Measurements from ENCODE around the gene LRRC45. TPM values are rescaled to one million over a fixed set of nuclear protein-coding genes. Genes with fewer than 3 reads are reported as not detected.
A peak's percentile ranks its signal among the peaks of the same experiment; 100 is the strongest.

The LRRC45 gene
- total and polyA plus RNA-seq, 4 donors, result 3.1 to 20.1 (median 7.1) TPM

DNA sequence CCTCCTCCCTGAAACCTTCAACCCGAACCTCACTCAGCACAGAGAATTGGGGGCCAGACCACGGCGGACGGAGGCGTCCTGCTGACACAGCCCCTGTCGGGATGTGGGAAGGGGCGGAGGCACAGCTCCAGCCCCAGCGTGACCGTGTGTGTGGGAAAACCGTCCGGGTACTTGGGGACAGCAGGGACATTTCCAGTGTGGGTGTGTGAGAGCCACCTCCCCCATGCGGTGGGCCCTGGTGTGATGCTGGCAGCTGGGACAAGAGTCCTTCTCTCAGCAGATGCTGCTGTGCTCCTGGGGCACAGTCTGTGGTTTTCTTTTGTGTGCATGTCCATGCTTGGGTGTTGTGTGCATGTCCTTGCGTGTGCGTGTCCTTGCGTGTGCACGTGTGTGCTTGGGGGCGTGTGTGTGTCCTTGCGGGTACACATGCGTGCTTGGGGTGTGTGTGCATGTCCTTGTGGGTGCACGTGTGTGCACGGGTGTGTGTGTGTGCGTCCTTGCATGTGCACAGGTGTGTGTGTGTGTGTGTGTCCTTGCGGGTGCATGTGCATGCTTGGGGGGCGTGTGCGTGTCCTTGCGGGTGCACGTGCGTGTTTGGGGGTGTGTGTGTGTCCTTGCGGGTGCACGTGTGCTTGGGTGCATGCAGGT lies 17.3 kb upstream of the LRRC45 start:
- DNase-seq (no peak), ATAC-seq (ENCODE audit: low FRiP score) (no peak)
- H3K36me3 ChIP-seq (ENCODE audit: control insufficient read depth in 1 of 2, insufficient read depth in 2 of 2, low read length in 1 of 2), result no peaks in the 10 kb centered on the region
- H3K4me3 ChIP-seq (ENCODE audit: low read length in 2 of 2), result no peak overlapping the region
- intact Hi-C loops (cut with DNase I), result no loop called here
- WGBS, 2 donors, result 72 to 77% methylated on average over 30 of the region's 30 CpGs
- H3K4me1 ChIP-seq (ENCODE audit: control insufficient read depth in 1 of 2, insufficient read depth in 2 of 2, low read length in 2 of 2), result no peaks in the 10 kb centered on the region
- no peaks in the 10 kb centered on the region for H3K27me3 ChIP-seq (ENCODE audit: control insufficient read depth in 1 of 2, insufficient read depth in 2 of 2, low read length in 1 of 2)
- H3K27ac ChIP-seq (ENCODE audit: low read depth in 1 of 2, low read length in 2 of 2), result no peak overlapping the region
- no peaks in the 10 kb centered on the region for H3K9me3 ChIP-seq (ENCODE audit: control insufficient read depth, low read length)

DNA sequence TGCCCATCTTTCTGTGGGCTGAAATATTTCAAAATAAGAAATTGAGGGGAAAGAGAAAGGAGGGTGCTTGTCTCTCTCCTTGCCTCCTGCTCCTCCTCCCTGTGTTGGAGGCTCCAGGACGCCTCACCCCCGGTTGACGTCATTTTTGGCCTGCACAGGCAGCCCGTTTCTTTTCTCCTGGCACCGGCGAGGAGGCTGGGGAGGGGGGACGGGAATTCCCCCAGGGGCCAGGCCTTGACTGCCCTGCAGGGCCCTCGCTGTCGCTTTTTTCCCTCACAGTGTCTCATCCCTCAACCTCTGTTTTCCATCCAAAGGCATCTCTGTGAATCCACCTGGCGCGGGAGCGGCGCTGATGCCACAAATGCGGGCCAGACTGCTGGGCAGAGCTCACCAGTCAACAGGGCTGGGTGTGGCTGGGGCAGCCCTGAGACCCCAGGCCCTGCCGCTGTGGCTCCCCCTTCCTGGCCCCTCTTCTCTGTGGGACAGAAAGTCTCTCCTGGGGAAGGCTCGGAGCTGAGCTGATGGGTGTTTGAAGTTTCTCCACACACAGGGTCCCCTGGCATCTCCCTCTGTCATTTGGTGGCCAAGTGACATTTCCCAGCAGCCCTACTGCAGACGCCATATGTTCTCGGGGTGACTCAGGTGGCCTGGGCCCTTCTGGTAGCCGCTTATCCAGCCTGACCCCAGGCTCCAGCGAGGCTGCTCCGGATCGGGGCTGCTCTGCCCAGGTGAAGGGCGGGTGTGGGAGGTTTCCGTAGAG lies 16.5 kb upstream of the LRRC45 start:
- H3K9me3 ChIP-seq (ENCODE audit: control insufficient read depth, low read length), result no peaks in the 10 kb centered on the region
- no peak overlapping the region for H3K4me3 ChIP-seq (ENCODE audit: low read length in 2 of 2)
- no peaks in the 10 kb centered on the region for H3K36me3 ChIP-seq (ENCODE audit: control insufficient read depth in 1 of 2, insufficient read depth in 2 of 2, low read length in 1 of 2)
- 27 to 36% methylated on average over 24 of the region's 24 CpGs for WGBS, 2 donors
- H3K27ac ChIP-seq (ENCODE audit: low read depth in 1 of 2, low read length in 2 of 2), result peak overlapping the region in 1 of 2 donors; percentile 2
- intact Hi-C loops (cut with DNase I), result no loop called here
- no peaks in the 10 kb centered on the region for H3K4me1 ChIP-seq (ENCODE audit: control insufficient read depth in 1 of 2, insufficient read depth in 2 of 2, low read length in 2 of 2)
- no peaks in the 10 kb centered on the region for H3K27me3 ChIP-seq (ENCODE audit: control insufficient read depth in 1 of 2, insufficient read depth in 2 of 2, low read length in 1 of 2)
- ATAC-seq (ENCODE audit: low FRiP score) (peak; percentile 36), DNase-seq (peak; percentile 79 to 90)

DNA sequence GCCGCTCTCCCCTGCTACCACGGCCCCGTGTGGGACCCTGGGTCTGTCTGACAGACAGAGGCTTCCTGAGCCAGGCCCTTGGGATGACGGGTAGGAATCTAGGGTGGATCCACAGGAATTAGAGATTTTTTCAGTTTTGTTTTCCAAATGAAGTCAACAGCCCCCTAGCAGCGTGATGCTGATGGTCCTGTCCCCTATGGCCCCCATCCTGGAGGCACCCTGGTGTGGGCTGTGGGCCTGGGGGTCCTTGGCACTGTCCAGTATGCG lies 15.9 kb upstream of the LRRC45 start:
- Histone ChIP-seq H3K4me1 (ENCODE audit: control insufficient read depth in 1 of 2, insufficient read depth in 2 of 2, low read length in 2 of 2) (no peaks in the 10 kb centered on the region), H3K27me3 (ENCODE audit: control insufficient read depth in 1 of 2, insufficient read depth in 2 of 2, low read length in 1 of 2) (no peaks in the 10 kb centered on the region), H3K4me3 (ENCODE audit: low read length in 2 of 2) (no peak overlapping the region), H3K27ac (ENCODE audit: low read depth in 1 of 2, low read length in 2 of 2) (no peak overlapping the region), H3K9me3 (ENCODE audit: control insufficient read depth, low read length) (no peaks in the 10 kb centered on the region), H3K36me3 (ENCODE audit: control insufficient read depth in 1 of 2, insufficient read depth in 2 of 2, low read length in 1 of 2) (no peaks in the 10 kb centered on the region)
- intact Hi-C loops (cut with DNase I), result no loop called here
- ATAC-seq (ENCODE audit: low FRiP score), result no peak
- 76 to 83% methylated on average over 6 of the region's 6 CpGs for whole genome bisulfite sequencing, 2 donors
- DNase-seq, result no peak

DNA sequence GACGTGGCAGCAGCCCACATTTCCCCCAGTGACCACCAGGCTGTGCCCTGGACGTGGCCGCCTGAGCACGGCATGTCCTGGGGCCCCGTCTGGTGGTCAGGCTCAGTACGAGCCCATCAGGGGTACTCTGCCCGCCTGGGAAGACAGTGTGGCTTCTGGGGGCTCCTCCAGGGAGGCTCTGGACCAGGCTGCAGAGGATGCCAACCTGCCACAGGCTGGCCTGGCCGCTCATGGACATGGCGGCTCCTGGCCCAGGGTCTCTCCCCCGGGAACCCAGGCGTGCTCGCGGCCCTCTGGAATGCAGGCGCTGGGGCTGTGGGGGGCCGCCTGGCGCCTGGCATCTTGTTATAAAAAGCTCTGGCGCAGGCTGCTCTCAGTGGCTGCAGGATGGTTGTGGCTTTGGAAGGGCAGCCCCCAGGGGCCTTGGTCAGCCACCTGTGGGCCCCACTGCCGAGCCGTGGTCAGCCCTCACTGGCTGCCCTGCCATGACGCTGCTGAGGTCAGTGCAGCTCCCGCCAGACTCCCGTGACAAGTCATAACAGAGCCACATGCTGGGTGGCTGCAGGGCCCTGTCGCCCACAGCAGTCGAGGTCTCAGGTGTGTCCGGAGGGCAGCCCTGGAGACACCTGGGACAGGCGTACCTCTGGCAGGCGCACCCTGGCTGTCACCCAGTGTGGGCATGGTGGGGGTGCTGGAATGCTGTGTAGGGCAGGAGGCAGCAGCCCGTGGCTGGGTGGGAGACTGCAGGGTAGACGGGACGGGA lies 15.4 kb upstream of the LRRC45 start:
- no peak overlapping the region for H3K27ac ChIP-seq (ENCODE audit: low read depth in 1 of 2, low read length in 2 of 2)
- no peaks in the 10 kb centered on the region for H3K4me1 ChIP-seq (ENCODE audit: control insufficient read depth in 1 of 2, insufficient read depth in 2 of 2, low read length in 2 of 2)
- ATAC-seq (ENCODE audit: low FRiP score) (no peak), DNase-seq (no peak)
- H3K9me3 ChIP-seq (ENCODE audit: control insufficient read depth, low read length), result no peaks in the 10 kb centered on the region
- intact Hi-C loops (cut with DNase I), result no loop called here
- H3K4me3 ChIP-seq (ENCODE audit: low read length in 2 of 2), result no peak overlapping the region
- no peaks in the 10 kb centered on the region for H3K27me3 ChIP-seq (ENCODE audit: control insufficient read depth in 1 of 2, insufficient read depth in 2 of 2, low read length in 1 of 2)
- WGBS, 2 donors, result 64% methylated on average over 30 of the region's 30 CpGs
- H3K36me3 ChIP-seq (ENCODE audit: control insufficient read depth in 1 of 2, insufficient read depth in 2 of 2, low read length in 1 of 2), result no peaks in the 10 kb centered on the region

DNA sequence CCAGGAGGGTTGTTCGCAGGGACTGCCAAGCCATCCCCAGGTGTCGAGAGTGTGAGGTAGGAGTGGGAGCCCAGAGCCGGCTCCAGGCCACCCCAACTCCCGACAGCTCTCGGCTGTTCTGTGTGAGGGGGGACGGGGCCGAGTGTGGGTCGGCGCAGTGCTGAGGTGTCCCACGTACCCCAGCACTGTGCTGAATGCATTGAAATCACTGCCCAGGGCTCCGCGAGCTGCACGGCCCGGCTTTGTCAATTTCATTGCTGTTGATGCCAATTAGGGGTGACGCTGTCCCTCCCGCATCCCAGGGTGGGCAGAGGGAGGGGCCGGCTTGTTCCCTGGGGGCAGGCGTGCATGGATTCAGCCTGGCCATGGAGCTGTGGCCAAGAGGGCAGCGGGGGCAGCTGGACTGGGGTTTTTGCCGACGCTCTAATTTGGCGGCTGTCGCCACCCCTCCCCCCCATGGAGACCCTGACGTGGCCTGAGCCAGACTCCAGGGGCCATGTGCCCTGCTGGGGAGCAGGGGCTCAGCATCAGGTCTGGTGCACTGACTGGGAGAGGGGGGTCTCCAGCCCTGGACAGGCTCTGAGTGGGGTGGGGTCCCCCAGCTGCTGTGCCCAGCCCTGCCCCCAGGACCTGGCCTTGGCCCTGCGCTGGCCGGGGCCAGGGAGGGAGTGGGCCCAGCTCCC lies 14.7 kb upstream of the LRRC45 start:
- Histone ChIP-seq H3K9me3 (ENCODE audit: control insufficient read depth, low read length) (no peaks in the 10 kb centered on the region), H3K27me3 (ENCODE audit: control insufficient read depth in 1 of 2, insufficient read depth in 2 of 2, low read length in 1 of 2) (no peaks in the 10 kb centered on the region), H3K36me3 (ENCODE audit: control insufficient read depth in 1 of 2, insufficient read depth in 2 of 2, low read length in 1 of 2) (no peaks in the 10 kb centered on the region), H3K4me1 (ENCODE audit: control insufficient read depth in 1 of 2, insufficient read depth in 2 of 2, low read length in 2 of 2) (no peaks in the 10 kb centered on the region), H3K4me3 (ENCODE audit: low read length in 2 of 2) (no peak overlapping the region), H3K27ac (ENCODE audit: low read depth in 1 of 2, low read length in 2 of 2) (no peak overlapping the region)
- intact Hi-C loops (cut with DNase I), result no loop called here
- WGBS, 2 donors, result 92% methylated on average over 25 to 26 of the region's 26 CpGs
- ATAC-seq (ENCODE audit: low FRiP score) (no peak), DNase-seq (no peak)

DNA sequence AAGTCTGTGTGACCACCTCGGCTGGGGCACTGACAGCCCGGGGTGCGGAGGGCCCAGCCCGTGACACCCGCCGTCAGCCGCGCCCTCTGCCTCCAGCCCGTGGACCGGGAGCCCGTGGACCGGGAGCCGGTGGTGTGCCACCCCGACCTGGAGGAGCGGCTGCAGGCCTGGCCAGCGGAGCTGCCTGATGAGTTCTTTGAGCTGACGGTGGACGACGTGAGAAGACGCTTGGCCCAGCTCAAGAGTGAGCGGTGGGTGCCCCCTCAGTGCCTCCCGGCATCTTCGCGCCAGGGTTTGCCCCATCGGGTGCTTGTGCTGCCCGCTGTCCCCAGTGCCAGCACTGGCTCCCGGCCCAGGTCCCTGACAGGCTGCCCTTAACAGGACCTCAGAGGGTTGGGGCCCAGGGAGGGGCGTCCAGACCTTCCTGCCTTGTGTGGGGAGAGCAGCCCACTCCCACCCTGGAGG lies 14.1 kb upstream of the LRRC45 start:
- no peaks in the 10 kb centered on the region for H3K9me3 ChIP-seq (ENCODE audit: control insufficient read depth, low read length)
- no peak overlapping the region for H3K4me3 ChIP-seq (ENCODE audit: low read length in 2 of 2)
- no peaks in the 10 kb centered on the region for H3K27me3 ChIP-seq (ENCODE audit: control insufficient read depth in 1 of 2, insufficient read depth in 2 of 2, low read length in 1 of 2)
- no peaks in the 10 kb centered on the region for H3K4me1 ChIP-seq (ENCODE audit: control insufficient read depth in 1 of 2, insufficient read depth in 2 of 2, low read length in 2 of 2)
- DNase-seq (no peak), ATAC-seq (ENCODE audit: low FRiP score) (no peak)
- H3K27ac ChIP-seq (ENCODE audit: low read depth in 1 of 2, low read length in 2 of 2), result no peak overlapping the region
- no peaks in the 10 kb centered on the region for H3K36me3 ChIP-seq (ENCODE audit: control insufficient read depth in 1 of 2, insufficient read depth in 2 of 2, low read length in 1 of 2)
- intact Hi-C loops (cut with DNase I), result no loop called here
- 92 to 93% methylated on average over 26 to 28 of the region's 28 CpGs for WGBS, 2 donors

DNA sequence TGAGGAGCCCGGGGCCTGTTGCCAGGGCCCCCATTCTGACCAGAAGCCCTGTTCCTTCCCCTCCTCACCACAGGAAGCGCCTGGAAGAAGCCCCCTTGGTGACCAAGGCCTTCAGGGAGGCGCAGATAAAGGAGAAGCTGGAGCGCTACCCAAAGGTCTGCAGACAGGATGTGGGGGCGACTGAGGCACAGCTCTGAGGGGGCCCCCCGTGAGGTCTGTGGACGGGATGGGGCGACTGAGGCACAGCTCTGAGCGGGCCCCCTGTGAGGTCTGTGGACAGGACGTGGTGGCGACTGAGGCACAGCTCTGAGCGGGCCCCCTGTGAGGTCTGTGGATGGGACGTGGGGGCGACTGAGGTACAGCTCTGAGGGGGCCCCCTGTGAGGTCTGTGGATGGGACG lies 13.7 kb upstream of the LRRC45 start:
- no peak overlapping the region for H3K27ac ChIP-seq (ENCODE audit: low read depth in 1 of 2, low read length in 2 of 2)
- DNase-seq, result no peak
- no peaks in the 10 kb centered on the region for H3K9me3 ChIP-seq (ENCODE audit: control insufficient read depth, low read length)
- H3K4me1 ChIP-seq (ENCODE audit: control insufficient read depth in 1 of 2, insufficient read depth in 2 of 2, low read length in 2 of 2), result no peaks in the 10 kb centered on the region
- H3K4me3 ChIP-seq (ENCODE audit: low read length in 2 of 2), result no peak overlapping the region
- no peak for ATAC-seq (ENCODE audit: low FRiP score)
- 89 to 94% methylated on average over 15 of the region's 15 CpGs for WGBS, 2 donors
- H3K27me3 ChIP-seq (ENCODE audit: control insufficient read depth in 1 of 2, insufficient read depth in 2 of 2, low read length in 1 of 2), result no peaks in the 10 kb centered on the region
- no peaks in the 10 kb centered on the region for H3K36me3 ChIP-seq (ENCODE audit: control insufficient read depth in 1 of 2, insufficient read depth in 2 of 2, low read length in 1 of 2)
- intact Hi-C loops (cut with DNase I), result no loop called here

DNA sequence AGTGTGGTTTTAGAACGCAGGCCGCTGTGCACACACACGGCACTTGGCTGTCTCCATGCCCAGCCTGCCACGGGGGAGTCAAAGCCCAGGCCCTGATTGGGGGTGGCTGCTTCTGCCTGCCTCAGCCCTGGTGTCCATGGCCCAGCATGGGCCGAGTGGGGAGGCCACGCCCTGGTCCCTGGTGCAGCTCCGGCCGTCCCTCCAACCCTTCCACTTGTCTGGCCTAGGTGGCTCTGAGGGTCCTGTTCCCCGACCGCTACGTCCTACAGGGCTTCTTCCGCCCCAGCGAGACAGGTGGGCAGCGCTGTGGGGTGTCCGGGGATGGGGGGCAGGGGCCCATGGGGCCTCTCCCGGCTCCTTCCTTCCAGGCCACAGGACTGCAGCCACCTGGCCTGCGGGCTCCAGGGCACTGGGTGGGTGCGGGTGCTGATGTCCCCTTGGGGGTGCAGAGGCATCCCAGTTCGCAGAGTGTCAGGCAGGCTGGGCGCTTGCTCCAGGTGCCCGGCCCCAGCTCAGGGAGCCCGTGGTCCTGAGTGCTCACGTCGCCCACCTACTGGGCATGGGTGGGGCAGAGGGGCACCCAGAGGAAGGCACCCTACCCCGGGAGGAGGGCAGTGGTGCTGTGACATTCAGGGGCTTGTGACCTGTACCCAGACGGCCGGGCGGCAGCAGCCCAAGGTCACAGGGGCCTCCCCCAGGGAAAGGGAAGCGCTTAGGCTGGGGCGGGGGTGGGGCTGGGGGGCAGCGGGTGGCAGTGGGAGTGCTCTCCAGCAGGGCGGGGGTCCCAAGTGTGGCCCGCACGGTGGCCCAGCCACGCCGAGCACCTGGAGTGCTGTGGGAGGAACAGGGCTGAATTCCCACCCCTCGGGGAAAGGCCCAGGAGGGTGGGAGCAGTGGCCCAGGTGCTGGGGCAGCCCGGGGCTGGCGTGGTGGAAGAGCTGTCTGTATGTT lies 12.3 kb upstream of the LRRC45 start:
- H3K27me3 ChIP-seq (ENCODE audit: control insufficient read depth in 1 of 2, insufficient read depth in 2 of 2, low read length in 1 of 2), result no peaks in the 10 kb centered on the region
- H3K36me3 ChIP-seq (ENCODE audit: control insufficient read depth in 1 of 2, insufficient read depth in 2 of 2, low read length in 1 of 2), result no peaks in the 10 kb centered on the region
- H3K4me1 ChIP-seq (ENCODE audit: control insufficient read depth in 1 of 2, insufficient read depth in 2 of 2, low read length in 2 of 2), result no peaks in the 10 kb centered on the region
- intact Hi-C loops (cut with DNase I), result no loop called here
- WGBS, 2 donors, result 94% methylated on average over 39 of the region's 39 CpGs
- no peak overlapping the region for H3K4me3 ChIP-seq (ENCODE audit: low read length in 2 of 2)
- DNase-seq, result no peak
- no peaks in the 10 kb centered on the region for H3K9me3 ChIP-seq (ENCODE audit: control insufficient read depth, low read length)
- no peak overlapping the region for H3K27ac ChIP-seq (ENCODE audit: low read depth in 1 of 2, low read length in 2 of 2)
- no peak for ATAC-seq (ENCODE audit: low FRiP score)
